Body of pancreas (tissue), 4 donors: Measurements from ENCODE around the gene PRSS56.

Source experiments
- CTCF ChIP-seq, 7 experiments: fragments of 450-650 bp in 4 of 7; fragments of 200-600 bp in 3 of 7; sonication (generic) in 3 of 7; IDR thresholded peaks; one replicate each; pipeline ENCODE4 v1.5.1; 2016 to 2019; ENCODE audit warnings: antibody characterized with exemption in 7 of 7
- POLR2A ChIP-seq, 3 donors: fragments of 450-650 bp; IDR thresholded peaks; one replicate each; pipeline ENCODE4 v1.6.1; 2016; ENCODE audit warnings: antibody characterized with exemption in 3 of 3, mild to moderate bottlenecking in 2 of 3

- TF ChIP-seq CTCF (IDR thresholded peaks at IDR 0.05) (no peak), POLR2A (IDR thresholded peaks at IDR 0.05) (no peak)
These were observed 19.4 kb downstream of the PRSS56 start, which contains the start of gene CHRNG for GRCh38 chr2:232539298-232540231.
